Activated CD8-positive, alpha-beta memory T cell treated with anti-CD3 and anti-CD28 coated beads, Interleukin-2, amount 50 U/mL, for 24 hours (primary cell): Measurements from ENCODE around the gene PDE4B.

Experiments
- DNase-seq: peaks from one replicate; pipeline ENCODE4 v3.0.0-alpha.2; 2020; ENCODE audit errors: extremely low read depth

Gene PDE4B

DNA sequence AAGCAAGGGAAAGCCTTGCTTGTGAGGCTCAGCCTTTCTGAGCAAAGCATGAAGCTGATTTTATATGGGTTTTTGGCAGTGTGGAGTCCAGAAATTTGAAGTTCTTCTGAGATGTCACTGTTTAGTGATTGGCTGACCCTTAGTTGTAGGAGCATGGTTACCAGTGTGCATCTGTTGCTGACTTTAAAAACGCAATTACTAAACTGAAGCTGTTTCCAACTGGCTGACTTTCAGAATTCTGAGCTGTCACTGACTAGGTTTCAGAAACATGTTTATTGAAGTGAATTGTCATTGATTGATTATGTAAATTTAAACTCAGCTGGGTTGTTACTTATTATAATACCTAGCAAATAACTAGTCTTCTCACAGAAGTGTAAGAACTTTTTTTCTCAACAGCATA lies 89.4 kb downstream of the PDE4B start:
- DNase-seq: no peak

- no peak for DNase-seq
These were observed 96.7 kb downstream of the PDE4B start for GRCh38 chr1:65889441-65889840.

GRCh38 chr1:65890201-65890843 lies 97.6 kb downstream of the PDE4B start:
- no peak for DNase-seq

DNA sequence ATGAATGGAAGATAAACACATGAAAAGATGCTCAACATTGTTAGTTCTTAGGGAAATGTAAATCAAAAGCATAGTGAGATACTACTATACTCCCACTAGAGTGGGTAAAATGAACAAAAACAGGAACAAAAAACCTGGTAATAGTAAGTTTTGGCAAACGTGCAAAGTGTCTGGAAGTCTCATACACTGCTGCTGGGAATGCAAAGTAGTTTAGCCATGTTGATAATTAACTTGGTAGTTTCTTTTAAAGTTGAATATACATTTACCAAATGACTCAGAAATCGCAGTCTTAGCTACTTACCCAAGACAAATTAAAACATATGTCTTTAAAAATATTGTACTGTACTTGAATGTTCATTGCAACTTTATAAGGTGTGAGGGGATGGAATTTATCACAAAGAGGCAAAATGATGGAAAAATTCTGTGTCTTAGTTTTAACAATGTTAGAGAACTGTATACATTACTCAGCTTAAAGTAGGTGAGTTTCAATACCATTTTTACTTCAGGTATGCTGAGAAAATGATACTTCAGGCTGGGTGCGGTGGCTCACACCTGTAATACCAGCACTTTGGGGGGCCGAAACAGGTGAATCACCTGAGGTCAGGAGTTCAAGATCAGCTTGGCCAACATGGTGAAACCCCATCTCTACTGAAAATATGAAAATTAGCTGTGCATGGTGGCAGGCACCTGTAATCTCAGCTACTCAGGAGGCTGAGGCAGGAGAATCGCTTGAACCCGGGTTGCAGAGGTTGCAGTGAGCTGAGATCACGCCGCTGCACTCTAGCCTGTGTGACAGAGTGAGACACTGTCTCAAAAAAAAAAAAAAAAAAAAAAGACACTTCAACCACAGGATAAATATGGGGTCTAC lies 102.3 kb downstream of the PDE4B start:
- DNase-seq: no peak

DNA sequence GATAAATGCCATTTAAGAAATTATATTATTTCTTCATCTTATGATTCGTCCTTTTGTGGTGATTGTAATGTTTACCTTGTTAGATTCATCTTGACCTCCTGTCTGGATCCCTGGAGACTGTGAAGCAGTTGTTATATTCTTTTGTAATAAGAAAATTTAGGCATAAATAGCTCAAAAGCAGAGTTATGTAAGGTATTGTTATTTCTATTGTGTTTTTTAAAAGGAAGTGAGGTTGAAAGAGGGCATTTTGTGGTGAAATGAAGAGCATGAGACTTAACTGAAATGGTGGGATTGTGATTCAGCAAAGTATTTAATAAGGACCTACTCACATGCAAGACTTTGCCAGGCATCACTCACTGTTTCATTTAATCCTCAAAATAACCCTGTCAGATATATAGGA lies 104.0 kb downstream of the PDE4B start:
- no peak for DNase-seq

DNA sequence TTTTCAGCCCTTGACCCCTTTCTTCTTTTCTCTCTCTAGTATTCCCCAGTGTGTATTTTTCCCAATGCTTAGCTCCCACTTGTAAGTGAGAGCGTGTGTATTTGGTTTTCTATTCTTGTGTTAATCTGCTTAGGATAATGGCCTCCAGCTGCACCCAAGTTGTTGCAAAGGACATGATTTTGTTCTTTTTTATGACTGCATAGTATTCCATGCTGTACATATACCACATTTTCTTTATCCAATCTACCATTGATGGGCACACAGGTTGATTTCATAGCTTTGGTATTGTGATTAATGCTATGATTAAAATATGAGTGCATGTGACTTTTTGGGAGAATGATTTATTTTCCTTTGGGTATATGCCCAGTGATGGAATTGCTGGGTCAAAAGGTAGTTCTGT lies 104.8 kb downstream of the PDE4B start:
- no peak for DNase-seq

- no peak for DNase-seq
These were observed 112.0 kb downstream of the PDE4B start for GRCh38 chr1:65904681-65905083.

GRCh38 chr1:65910432-65910831 lies 117.7 kb downstream of the PDE4B start:
- DNase-seq: no peak

DNA sequence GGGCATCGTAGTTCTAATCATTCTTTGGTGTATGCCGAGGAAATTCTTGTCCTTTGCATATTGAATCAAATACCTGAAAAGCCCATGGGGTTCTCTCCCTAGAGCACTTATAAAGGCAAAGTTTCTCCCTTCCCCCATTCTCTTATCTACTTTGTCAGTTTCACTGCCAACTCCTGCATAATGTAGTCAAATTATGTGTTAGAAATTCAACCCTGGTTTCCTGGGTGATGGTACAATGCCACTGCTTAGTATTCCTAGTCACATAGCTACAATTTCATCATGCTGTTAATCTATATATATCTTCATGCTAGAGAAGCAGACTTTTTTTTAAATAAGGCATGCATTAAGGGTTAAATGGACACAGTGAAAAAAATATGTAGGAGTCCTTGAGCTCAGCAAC lies 119.0 kb downstream of the PDE4B start:
- no peak for DNase-seq

- DNase-seq: no peak
These were observed 125.9 kb downstream of the PDE4B start for GRCh38 chr1:65918564-65918963.

DNA sequence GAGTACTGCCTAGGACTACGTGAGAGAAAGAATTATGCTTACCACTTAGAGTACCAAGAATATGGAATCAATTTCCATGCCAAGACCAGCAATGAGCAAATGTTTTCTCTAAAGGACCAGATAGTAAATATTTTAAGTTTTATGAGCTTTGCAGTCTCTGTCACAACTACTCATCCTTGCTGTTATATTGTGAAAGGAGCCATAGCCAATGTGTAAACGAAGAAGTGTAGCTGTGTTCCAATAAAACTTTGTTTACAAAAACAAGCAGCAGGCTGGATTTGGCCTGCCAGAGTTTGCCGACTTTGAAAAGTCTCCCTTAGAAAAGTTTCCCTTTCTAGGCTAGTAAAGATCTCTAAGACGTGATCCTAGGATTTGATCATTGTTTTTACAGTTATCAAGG lies 128.8 kb downstream of the PDE4B start:
- no peak for DNase-seq

DNA sequence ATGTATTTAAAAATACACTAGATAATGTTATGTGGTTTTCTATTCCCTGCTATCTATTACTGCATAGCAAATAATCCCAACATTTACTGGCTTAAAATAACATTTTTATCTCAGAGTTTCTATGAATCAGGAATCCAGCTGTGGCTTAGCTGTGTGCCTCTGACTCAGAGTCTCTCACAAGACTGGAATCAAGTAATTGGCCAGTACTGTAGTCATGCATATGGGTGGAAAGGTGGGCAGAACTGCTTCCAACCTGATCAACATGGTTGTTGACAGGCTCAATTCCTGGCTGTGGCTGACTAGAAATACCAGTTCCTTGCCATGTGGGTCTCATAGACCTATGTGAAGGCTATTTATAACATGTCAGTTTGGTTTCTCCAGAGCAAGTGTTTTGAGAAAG lies 131.8 kb downstream of the PDE4B start:
- DNase-seq: no peak

DNA sequence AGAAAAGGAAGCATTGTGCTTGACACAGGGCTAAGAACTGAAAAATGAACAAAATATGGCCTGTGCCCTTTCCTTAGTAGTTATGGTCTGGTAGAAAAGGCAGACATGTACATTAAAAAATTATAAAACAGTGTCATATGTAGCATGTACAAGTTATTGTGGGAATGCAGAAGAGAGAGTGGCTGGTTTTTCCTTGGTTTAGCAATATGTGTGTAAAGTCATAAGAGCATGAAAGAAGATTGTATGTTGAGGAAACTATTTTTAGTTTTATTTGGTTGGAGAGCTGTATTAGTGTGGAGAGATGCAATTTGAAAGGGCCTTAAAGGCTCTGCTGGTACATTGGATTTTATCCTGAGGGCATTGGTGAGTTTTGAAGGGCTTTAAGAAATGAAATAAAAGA lies 145.8 kb downstream of the PDE4B start:
- DNase-seq: no peak

- DNase-seq: no peak
These were observed 146.5 kb downstream of the PDE4B start for GRCh38 chr1:65939191-65939590.

GRCh38 chr1:65939636-65940035 lies 146.9 kb downstream of the PDE4B start:
- DNase-seq: no peak

DNA sequence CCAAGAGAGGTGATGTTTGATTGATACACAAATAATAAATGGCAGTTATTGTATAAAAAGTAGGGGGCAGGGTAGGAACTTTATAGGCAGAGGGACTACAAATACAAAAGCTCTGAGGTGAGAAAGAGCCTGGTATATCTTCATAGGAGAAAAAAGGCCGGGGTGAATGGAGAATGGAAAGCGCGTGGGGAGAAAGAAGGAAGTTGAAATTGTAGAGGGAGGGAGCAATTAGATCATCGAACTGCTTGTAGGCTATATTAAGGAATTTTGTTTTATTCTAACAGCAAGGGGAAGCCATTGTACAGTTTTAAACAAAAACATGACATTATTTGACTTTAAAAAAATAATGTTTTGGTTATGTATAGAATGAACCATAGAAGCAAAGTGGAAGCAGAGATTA lies 147.4 kb downstream of the PDE4B start:
- no peak for DNase-seq

GRCh38 chr1:65942476-65942875 lies 149.8 kb downstream of the PDE4B start:
- DNase-seq: no peak

- DNase-seq: no peak
These were observed 153.7 kb downstream of the PDE4B start for GRCh38 chr1:65946376-65946775.

GRCh38 chr1:65946960-65947359 lies 154.3 kb downstream of the PDE4B start:
- DNase-seq: no peak

GRCh38 chr1:65948609-65949229 lies 156.0 kb downstream of the PDE4B start:
- no peak for DNase-seq

GRCh38 chr1:65949230-65949626 lies 156.5 kb downstream of the PDE4B start:
- no peak for DNase-seq

DNA sequence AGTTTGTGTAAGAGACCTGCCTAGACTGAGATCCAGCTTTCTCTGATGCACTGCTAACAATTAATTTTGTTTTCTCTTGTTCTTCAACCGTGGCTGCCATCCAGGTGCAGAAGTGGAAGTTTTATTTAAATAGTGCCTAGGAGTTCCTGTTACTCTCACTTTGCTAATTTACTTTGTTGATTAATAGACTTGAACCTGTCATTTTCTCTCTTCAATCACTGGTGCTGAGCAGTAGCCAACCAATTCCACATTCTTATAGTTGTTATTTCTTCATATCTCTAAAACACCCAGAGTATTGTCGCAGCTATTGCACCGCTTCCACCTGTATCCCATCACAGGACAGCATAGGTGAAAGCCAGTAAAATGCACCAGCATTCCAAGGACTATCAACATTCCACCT lies 157.2 kb downstream of the PDE4B start:
- no peak for DNase-seq

- no peak for DNase-seq
These were observed 160.0 kb downstream of the PDE4B start for GRCh38 chr1:65952696-65953095.
